Glutamatergic neuron (in vitro differentiated cells): ENCODE data around the gene ZNF442. TPM values are rescaled to one million over a fixed set of nuclear protein-coding genes. Genes with fewer than 3 reads are reported as not detected.
"Not testable (repeated sequence)": the region's sequence is repeated elsewhere in the genome, so short reads cannot be mapped to it uniquely, and the experiment has no call there.

ENCODE experiments used
- DNase-seq: peaks from one replicate; pipeline ENCODE4 v3.0.0; 2022
- H3K27ac Mint-ChIP-seq: one replicate; pipeline ENCODE4 v1.8.0; 2020; ENCODE audit warnings: mild to moderate bottlenecking, mixed read lengths, inconsistent platforms; ENCODE audit not compliant: unreplicated experiment
- H3K27me3 Mint-ChIP-seq: one replicate; pipeline ENCODE4 v1.8.0; 2020; ENCODE audit warnings: mild to moderate bottlenecking, moderate library complexity, mixed read lengths, inconsistent platforms; ENCODE audit not compliant: unreplicated experiment
- H3K36me3 Mint-ChIP-seq: one replicate; pipeline ENCODE4 v1.8.0; 2020; ENCODE audit warnings: mild to moderate bottlenecking, mixed read lengths, inconsistent platforms; ENCODE audit not compliant: unreplicated experiment
- H3K4me1 Mint-ChIP-seq: one replicate; pipeline ENCODE4 v1.8.0; 2020; ENCODE audit warnings: mild to moderate bottlenecking, low read depth, mixed read lengths, inconsistent platforms; ENCODE audit not compliant: unreplicated experiment
- H3K4me3 Mint-ChIP-seq: one replicate; pipeline ENCODE4 v1.8.0; 2020; ENCODE audit warnings: mild to moderate bottlenecking, mixed read lengths, inconsistent platforms; ENCODE audit not compliant: unreplicated experiment
- H3K9me3 Mint-ChIP-seq: one replicate; pipeline ENCODE4 v1.8.0; 2020; ENCODE audit warnings: mild to moderate bottlenecking, moderate library complexity, mixed read lengths, inconsistent platforms; ENCODE audit not compliant: unreplicated experiment
- CTCF ChIP-seq: fragments of 200-600 bp; sonication (generic); IDR thresholded peaks from one replicate; pipeline ENCODE4 v1.5.0; 2021; ENCODE audit not compliant: partially characterized antibody, unreplicated experiment
- total RNA-seq: library from RNA; stranded (reverse); fragmentation: NEBNext Ultra II Directional; extraction: Animal tissue kit (Norgen Biotek cat#: 25700); gene quantifications from one replicate; pipeline ENCODE4 v1.2.1, GENCODE V29; 2021; ENCODE audit not compliant: unreplicated experiment

The ZNF442 gene
- total RNA-seq, 1 donor from 2014 or later = 1.2 TPM

GRCh38 chr19:12380444-12380737, 14.9 kb upstream of the ZNF442 start:
- no peak overlapping the region for H3K27ac Mint-ChIP-seq
- H3K4me1 Mint-ChIP-seq = no peaks in the 10 kb centered on the region
- TF ChIP-seq CTCF = no peak
- H3K36me3 Mint-ChIP-seq = peaks cover 23% of the 10 kb centered on the region
- peaks cover 3% of the 10 kb centered on the region for H3K27me3 Mint-ChIP-seq
- no peak for DNase-seq
- H3K4me3 Mint-ChIP-seq = no peak overlapping the region
- peaks cover 13% of the 10 kb centered on the region for H3K9me3 Mint-ChIP-seq

GRCh38 chr19:12379732-12380443, 14.4 kb upstream of the ZNF442 start:
- Mint-ChIP-seq H3K36me3 (peaks cover 23% of the 10 kb centered on the region), H3K4me3 (no peak overlapping the region), H3K27ac (no peak overlapping the region), H3K9me3 (peaks cover 13% of the 10 kb centered on the region), H3K27me3 (peaks cover 3% of the 10 kb centered on the region), H3K4me1 (no peaks in the 10 kb centered on the region)
- DNase-seq = no peak
- TF ChIP-seq CTCF = no peak

- DNase-seq = no peak
- Mint-ChIP-seq H3K36me3 (peaks cover 11% of the 10 kb centered on the region), H3K4me3 (no peak overlapping the region), H3K27ac (no peak overlapping the region), H3K4me1 (no peaks in the 10 kb centered on the region), H3K9me3 (peaks cover 8% of the 10 kb centered on the region), H3K27me3 (peaks cover 3% of the 10 kb centered on the region)
- no peak for TF ChIP-seq CTCF
These were observed 8.5 kb upstream of the ZNF442 start for GRCh38 chr19:12374026-12374425.

- Mint-ChIP-seq H3K36me3 (peaks cover 9% of the 10 kb centered on the region), H3K27me3 (peaks cover 9% of the 10 kb centered on the region), H3K4me1 (peaks cover 2% of the 10 kb centered on the region), H3K9me3 (peaks cover 11% of the 10 kb centered on the region), H3K27ac (peak overlapping the region; percentile 64), H3K4me3 (peak overlapping the region; percentile 87)
- TF ChIP-seq CTCF = no peak
- DNase-seq = peak; percentile 15
These were observed 870 bp downstream of the ZNF442 start for GRCh38 chr19:12364391-12365235.

GRCh38 chr19:12362236-12362635, 3.2 kb downstream of the ZNF442 start:
- not testable (repeated sequence) for H3K4me1 Mint-ChIP-seq, H3K27me3 Mint-ChIP-seq, DNase-seq, H3K4me3 Mint-ChIP-seq, H3K27ac Mint-ChIP-seq
- peaks cover 16% of the 10 kb centered on the region for H3K9me3 Mint-ChIP-seq
- peaks cover 17% of the 10 kb centered on the region for H3K36me3 Mint-ChIP-seq
